Middle frontal gyrus (tissue), 1 donor: ENCODE data around the gene TBC1D24.

Experiments used
- DNase-seq: peaks from one replicate; pipeline ENCODE4 v3.0.0-alpha.2; 2015; ENCODE audit warnings: low spot score; ENCODE audit errors: extremely low spot score

Gene TBC1D24

DNA sequence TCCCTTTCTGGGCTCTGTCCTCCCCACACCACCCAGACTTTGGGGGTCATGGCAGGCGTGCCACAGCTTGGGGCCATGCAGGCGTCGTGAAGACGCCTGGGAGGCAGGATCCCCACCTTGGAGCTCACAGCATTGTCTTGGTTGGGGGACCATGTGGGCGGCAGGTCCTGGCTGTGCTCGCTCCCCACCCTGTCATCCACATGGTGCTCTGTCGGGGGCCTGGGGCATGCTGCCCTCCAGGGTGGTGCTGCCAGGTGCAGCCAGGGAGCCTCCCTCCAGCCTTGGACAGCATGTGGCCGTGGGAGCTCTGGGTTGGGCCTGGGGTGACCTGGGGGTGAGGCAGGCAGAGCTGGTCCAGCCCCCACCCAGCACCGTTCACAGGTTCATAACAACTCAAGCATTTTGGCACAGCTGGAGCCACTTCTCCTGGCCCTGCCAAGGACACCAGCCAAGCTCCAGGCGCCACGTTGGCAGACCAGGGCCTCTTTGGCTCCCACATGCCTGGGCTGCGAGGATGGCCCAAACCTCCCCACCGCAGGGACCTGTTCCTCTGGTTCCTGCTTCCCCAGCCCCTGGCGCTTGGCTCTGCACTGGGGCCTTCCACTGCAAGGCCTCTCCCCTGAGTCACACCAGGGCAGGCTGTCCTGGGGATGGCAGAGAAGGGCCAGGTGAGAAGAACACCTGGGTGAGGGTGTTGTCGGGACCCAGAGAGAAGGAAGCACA is 23.8 kb downstream of the TBC1D24 start:
- no peak for DNase-seq

DNA sequence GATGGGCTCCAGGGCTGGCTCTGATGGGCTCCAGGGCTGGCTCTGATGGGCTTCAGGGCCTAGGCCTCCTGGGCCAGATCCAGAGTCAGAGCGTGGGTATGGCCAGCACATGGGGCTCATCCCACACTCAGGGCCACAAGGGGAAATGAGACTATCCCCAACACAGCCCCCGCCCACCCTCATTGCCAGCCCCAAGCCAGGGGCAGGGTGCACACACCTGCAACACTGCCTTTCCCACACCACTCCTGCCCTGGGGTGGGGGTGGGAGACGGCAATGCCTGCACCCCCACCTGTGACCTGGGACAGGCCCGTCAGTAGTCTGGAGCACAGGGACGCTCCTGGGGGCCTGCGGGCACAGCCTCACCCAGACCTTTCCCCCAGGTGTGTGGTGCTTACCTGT is 24.5 kb downstream of the TBC1D24 start:
- DNase-seq = no peak

DNA sequence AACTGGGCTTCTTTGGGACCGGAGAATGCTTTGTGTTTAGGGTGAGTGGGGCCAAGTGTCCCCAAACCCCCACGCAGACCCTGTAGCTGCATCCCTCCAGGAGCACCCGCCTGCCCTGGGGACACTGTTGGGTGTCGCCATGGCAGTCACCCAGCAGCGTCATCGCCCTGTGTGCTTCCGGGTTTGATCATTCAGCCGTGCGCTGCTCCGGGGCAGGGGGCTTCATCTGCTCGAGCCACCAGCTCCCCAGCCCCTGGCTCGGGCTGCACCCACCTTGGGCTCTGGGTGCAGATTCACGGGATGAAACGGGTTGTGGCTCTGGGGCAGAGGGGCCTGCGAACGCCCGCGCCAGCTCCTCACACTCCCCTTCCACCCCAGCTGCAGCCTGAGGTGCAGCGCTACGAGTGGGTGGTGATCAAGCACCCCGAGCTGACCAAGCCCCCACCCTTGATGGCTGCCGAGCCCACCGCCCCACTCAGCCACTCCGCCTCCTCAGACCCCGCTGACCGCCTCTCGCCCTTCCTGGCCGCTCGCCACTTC is 25.0 kb downstream of the TBC1D24 start:
- no peak for DNase-seq

DNA sequence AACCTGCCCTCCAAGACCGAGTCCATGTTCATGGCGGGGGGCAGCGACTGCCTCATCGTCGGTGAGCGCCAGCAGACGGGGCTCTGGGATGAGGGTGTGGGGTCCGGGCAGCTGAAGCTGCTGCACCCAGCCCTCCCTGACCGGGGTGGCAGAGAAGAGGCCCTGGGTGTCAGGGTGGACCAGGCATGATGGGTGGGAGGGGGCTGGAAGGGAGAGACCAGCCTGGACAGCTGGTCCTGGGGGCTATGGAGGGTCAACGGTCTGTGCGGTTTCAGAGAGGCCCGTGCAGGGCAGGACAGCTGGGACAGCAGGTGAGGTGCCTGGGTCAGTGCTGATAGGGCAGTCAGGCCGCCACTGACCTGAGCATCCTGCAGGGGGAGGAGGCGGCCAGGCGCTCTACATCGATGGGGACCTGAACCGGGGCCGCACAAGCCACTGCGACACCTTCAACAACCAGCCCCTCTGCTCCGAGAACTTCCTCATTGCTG is 25.5 kb downstream of the TBC1D24 start:
- no peak for DNase-seq

DNA sequence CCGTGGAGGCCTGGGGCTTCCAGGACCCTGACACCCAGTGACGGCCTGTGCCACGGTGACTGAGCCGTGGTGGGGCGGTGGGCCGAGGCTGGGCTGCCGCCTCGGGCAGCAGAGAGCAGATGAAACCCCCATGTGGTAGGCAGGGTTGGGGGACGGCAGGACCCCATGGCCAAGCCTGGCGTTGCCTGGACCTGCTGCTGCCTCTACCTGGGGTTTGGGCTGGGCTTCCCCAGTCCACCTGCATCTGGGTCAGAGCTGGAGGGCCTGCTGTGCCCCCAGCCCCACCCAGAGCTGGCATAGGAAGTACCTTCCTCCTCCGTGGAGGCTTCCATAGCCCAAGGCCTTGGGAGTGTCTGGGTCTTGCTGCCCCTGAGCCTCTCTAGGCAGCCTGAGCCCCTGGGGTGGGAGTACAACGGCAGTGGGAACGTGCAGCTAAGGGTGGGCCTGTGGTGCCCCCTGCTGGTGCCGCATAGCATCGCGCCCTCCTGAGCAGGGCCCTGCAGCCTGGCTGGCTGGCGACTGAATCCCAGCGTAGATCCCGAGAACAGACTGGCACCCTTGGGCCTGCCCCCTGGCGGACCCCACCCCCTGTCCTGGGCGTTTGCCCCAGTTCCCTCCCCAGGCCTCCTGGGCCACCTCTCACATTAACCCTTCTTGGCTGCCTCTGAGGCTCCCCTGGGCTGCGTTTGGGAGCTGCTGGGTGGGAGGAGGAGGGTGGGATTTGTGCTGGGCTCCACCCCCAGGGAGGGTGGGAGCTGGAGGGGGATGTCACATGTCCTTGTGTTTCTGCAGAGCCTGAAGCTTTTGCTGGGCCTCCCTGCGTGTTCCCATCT is 26.2 kb downstream of the TBC1D24 start:
- peak; percentile 63 for DNase-seq

DNA sequence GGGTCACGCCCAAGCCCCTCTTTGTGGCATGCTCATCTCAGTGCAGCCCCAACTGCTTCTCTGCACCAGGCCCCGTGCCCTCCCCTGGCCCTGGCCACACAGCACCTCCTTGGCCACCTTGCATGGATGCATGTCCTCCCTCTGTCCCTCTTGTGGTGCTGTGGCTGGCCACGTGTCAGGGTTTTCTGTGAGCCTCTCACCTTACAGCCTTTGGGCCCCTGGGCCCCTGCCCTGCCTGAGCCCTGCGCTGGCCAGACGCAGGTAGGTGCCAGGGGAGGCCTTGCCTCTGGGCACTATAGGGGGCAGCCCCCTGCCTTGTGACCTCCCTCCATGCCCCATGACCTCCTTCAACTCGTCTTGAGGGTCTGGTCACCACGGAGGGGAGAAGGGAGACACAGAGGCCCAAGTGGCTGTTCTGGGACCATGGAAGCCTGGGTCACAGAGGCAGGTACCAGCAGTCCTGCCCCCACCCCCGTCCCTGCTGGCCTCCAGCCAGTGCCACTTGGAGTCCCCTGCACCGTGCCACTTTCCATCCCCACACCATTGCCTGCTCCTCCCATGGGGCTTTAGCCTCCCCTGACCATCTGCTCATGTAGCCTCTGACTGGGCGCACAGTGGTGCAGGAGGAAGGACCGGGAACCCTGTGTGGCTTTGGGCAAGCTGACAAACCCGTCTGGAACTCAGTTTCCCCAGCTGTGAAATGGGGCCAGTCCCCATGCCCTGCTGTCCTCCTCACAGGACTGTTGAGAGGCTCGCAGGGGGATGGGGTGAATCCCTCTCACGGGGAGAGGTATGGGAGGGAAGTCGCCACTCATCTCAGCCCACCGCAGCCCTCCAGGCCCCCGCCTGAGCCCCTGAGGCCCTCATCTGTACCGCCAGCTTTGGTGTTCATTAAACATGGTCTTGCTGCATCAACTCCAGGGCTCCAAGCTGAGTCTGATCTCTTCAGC is 27.3 kb downstream of the TBC1D24 start:
- DNase-seq = no peak

DNA sequence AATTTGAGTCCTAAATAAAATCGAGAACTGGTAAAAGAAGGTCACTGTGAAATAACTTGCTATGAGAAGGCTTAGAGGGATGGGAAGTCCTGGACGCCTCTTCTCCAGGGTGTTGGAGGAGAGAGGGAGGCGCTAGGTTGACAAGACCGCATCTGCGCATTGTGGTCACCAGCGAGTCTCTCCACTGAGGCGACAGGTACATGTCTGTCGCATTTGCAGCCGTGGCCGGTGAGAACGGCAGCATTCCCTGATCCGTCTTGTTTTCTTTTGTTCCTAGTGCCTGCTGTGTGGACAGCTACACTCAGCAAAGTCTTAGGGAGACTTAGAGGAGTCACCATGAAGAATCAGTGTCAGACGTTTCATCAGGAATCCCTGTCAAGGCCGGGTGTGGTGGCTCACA is 30.8 kb downstream of the TBC1D24 start:
- DNase-seq = no peak

DNA sequence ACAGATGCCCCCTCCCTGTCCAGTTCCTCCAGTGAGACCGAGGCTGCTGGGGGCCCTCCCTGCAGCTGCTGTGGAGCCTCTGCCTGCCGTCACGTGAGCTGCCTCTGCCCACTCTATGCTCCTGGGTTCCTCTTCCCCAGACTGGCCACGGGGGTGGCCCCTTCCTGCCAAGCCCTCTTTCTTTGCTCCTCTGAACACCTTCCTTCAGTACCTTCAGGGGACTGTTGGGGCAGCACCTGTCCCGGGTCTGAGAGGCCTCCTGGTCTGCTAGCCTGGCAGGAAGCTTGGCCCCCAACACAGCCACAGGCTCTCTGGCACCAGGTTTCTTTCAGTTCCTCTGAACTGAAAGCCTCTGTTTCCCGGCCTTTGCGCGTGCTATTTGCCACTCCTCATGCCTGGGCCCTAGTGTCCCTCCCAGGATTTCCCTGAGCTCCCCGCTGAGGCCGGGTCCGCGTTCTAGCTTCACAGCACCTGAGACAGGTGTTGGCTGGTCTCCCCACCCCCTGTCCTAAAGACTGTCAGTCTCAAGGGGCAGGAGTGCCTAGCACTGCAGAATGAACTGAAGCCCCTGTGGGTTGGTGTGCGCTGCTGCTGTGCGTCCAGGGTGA is 32.2 kb downstream of the TBC1D24 start:
- DNase-seq = no peak

DNA sequence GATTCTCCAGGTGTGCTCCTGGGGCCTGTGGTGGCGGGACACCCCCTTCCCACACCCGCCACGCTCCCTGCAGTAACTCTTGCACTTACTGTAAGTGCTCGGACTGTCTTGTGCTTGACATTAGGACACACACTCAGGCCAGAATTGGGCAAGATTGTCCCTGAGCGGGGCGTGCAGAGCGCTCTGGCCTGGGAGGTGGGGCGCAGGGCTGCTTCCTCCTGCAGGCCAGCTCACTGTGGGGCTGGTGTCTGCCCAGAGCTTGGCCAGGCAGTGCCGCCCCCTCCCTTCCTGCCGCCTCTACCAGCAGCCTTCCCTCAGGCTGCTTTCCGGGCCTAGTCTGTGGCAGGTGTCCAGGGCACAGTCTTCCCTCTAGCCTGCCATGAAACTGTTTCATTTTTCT is 32.7 kb downstream of the TBC1D24 start:
- DNase-seq = no peak

DNA sequence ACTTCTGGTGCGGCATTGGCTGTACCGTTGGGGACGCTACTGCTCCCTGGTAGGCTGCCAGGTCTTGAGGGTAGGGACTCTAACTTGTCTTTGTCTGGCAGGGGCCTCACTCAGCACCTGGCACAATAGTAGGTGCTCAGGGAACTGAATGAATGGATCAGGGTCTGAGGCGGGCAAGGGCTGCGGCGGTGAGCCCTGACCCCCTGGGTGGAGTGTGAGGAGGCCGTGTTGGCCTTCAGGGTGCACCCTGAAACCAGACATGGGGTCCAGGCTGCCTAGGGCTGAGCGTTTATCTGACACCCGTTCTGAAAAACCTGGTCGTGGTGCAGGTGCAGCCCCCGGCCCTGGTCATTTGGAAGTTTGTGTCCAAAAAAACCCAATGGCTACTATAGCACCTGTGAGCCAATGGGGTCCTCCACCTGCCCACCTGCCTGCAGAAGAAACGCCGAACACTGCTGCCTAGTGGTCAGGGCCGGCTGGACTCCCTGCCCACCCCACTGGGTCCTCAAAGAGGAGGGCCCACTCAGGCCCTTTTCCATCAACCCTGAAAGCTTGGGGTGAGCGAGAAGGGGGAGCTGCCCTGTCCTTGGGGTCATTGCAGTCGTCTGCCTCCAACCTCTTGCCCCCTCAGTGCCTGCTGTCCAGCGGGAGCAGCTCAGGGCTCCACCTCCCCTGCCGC is 33.9 kb downstream of the TBC1D24 start:
- no peak for DNase-seq

DNA sequence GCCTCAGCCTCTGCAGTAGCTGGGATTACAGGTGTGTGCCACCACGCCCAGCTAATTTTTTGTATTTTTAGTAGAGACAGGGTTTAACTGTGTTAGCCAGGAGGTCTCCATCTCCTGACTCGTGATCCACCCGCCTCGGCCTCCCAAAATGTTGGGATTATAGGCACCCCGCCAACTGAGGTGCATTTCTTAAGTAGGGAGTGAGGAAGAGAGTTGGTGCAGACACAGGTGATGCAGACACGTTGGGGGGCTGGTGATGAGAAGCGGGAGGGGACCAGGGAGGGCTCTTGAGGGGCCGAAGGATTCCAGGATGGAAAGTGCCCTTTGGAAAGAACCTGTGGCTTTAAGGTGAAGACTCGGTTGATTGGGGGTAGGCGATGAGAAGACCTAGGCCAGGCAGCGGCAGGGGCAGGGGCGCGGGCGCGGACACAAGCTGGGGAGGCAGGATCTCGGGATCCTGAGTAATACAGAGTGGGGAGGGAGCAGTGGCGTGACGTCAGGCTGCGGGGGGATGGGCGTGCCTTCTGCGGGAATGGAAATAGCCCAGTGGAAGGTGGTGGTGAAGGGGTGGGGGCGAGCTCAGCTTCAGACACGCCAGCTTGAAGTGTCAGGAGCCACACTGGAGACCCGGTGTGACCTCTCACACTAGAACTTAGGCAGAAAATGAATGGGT is 36.3 kb downstream of the TBC1D24 start:
- peak; percentile 32 for DNase-seq

DNA sequence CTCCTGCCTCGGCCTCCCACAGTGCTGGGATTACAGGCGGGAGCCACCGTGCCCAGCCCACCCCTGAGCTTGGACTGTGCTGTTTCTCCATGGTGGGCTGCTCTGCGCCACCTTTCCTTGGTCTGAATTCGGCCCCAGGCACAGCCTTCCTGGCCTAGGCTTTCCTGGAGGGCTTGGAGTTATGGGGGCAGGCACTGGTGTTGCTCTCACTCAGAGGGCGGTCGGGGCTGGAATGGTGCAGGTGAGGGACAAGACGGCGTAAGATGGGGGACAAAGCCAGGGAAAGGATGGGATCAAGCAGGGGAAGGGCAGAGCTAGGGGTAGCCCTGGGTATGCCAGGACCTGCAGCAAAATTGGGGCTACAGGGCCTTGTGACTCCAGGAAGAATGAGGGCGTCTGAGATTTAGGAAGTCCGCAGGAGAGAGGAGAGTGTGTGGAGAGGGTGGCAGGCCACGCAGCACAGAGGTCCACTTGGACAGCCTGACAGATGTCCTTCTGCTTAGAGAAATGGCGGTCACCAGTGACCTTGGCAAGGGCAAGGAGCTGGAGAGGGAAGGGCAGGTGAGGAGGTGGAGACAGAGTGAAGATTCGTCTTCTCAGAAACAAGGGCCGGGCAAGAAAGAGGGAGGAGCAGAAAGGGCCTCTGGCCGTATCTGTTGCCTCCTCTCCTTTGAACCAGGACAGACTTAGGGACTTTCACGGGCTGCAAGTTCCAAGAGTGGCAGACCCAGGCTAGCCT is 37.2 kb downstream of the TBC1D24 start:
- DNase-seq = no peak

DNA sequence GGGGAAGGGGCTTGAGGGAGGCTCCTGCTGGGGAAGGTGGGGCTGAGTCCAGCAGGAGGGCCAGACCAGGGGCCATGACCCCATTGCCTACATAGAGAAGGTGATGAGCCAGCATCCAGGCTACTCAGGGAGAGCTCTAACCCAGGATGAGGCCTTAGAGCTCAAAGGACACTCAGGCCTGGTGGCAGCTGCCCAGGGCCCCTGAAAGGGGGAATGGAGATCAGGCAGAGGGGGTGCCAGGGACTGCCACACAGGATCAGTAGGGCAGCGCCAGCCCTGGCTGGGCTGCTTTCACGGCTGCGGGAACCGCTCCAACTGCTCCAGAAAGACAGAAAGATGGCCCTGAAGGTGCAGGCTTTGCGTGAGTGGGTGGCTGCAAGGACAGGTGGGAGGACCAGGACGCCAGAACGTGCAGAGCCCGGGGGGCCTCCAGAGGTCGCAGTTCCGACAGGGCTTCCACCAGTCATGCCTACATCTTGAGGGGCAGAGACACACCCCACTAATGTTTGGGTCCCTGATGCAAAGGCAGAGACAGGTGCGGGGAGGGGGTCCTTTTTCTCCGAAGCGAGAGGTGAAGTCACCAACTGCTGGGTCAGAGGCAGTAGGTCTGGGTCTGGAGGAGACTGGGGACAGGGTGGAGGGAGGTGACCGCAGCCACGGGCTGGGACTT is 37.9 kb downstream of the TBC1D24 start:
- DNase-seq = no peak

DNA sequence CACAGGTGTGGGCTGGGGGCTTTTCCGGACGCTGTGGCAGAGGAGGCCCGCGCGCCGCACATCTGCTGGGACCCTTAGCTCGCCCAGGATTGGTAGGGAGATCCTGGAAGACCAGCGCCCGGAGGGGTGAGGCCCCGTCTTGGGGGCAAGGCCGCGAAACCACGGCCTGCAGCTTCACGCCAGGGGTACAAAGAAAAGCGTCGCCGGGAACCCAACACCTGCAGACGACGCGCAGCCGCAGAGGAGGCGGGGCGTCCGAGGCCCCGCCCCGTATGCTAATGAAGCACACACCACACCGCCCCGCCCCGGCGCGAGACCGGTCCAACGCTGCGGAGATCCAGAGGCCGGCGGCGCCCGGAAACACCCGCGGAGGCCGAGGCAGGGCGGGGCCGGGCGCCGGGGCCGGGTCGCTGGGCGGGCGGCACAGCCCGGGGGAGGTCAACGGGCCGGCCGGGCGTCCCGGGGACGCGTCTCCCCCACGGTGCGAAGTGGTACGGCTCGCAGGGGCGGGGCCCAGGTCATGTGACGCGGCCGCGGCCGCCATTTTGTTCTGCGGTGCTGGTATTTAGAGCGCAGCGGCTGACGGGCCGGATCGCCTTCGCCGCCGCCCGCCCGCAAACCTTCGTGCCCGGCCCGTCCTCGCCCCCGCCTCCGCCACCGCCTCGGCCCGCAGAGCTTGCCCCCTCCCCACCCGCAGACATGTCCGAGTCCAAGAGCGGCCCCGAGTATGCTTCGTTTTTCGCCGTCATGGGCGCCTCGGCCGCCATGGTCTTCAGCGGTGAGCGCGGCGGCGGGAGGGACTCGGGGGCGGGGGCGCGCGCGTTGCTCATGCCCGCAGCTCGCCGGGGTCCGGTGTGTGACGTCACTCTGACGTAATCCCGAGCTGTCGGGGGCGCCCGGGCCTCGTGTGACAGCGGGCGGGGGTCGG is 38.7 kb downstream of the TBC1D24 start, which contains the start of gene ATP6V0C:
Gene ATP6V0C (plus strand): TSS at position 548 of the 928 bp plus-strand sequence. CDS start 152 bp downstream, at position 700.
- DNase-seq = peak; percentile 88

DNA sequence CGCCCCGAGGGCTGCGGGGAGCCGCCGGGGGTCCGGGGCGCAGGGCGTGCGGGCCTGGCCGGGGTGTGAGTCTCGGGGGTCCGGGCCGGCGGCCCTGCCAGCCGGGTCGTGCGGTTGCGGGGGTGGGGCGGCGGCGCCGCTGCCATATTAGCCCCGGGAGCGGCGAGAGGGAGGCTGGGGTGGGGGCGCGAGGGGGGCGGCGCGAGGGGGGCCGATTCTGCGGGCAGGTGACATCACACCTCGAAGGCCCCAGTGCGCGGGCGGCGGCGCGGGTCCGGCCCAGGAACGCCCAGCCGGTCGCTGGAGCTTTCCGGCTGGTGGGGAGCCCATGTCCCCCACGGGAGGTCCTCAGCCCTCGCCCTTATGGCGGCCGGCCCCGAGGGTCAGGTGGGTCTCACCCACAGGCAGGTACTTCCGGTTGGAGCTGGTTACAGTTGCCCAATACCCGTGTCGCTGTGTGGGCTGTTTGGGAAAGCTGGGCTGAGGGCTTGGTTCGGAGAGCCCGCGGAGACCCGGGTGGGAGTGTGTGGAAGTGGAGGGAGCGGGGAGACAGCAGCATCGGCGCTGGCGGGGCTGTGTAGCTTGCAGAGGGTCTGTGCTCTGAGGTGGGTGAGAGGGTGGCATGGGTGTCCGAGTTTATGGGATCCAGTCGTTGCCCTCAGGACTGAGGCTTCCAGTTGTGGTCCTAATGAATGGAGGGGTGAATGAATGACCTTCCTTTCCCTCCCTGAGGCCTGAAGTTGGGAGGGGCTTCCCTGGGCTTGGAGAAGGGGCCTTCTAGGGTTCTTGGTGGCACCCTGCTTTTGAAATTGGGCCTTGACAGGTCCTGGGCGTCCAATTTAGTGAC is 39.6 kb downstream of the TBC1D24 start:
- DNase-seq = no peak

DNA sequence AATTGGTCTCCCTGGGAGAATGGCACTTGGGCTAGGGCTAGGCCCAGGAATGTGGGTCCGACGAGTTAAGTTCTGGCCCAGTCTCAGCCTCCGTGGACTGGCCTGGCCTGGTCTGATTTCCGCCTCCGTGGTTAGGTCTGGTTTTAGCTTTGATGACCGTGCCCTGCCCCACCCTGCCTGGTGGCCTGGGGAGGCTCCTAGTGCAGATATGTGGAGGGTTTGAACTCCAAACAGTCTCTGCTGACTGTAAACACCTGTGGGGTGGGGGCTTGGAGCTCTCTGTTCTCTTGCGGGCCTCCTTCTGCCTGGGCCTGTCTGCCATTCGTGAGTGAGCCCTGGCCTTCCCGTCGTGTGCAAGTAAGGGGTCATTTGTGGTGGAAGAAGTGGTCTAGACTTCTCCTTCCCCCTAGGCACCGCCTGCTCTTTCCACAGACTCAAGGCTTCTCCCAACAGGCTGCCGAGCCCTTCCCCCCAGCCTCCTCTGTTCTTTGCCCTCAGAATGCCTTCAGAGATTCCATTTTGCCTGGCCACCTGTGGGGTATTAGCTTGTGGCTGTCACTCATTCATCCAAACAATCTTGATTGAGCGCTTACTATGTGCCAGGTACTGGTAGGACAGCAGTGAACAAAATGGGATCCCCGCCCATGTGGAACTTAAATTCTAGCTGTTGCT is 40.4 kb downstream of the TBC1D24 start:
- no peak for DNase-seq
